GM19193 (cell line): Measurements from ENCODE around the gene ANKRD55.

ENCODE experiments used
- POLR2A ChIP-seq: IDR thresholded peaks from 4 replicates; pipeline ENCODE4 v1.6.1; 2011; ENCODE audit not compliant: insufficient read depth, insufficient read length; ENCODE audit errors: extremely low read depth

ANKRD55 gene

DNA sequence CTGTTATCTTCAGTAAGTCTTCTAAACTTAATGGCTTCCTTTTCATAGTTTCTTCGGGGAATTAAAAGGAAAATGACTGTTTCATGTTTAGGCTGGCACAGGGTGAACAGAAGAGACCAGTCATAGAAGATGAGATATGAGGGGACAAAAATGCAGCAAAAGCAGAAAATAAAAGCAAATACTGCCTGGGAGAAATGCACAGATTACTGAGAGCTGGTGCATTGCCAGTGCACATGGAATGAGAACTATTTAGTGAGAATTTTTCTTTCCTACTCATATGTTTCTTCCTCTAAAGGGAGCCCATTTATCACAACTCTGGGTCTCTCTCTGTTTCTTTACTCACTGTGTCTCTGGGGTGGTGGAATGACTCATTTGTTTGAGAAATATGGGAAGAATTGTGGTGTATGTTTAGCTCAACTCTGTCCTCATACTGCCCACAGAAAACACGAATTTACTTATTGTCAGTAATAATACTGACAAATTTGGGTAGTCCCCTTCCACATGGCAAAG lies 25.9 kb upstream of the ANKRD55 start:
- TF ChIP-seq POLR2A: no peak

DNA sequence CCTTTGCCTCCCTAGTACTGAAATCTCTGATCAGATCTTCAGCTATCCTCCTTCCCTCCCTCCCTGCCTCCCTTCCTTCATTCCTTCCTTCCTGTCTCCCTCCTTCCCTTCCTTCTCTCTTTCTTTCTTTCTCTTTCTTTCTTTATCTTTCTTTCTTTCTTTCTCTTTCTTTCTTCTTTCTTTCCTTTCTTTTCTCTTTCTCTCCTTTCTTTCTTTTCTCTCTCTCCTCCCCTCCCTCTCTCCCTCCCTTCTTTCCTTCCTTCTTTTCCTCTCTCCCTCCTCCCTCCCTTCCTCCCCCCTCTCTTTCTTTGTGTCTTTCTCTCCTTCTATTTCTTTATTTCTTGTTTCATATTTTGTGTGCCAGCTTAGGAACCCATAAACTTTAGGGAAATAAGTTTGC lies 23.9 kb upstream of the ANKRD55 start:
- TF ChIP-seq POLR2A: no peak

DNA sequence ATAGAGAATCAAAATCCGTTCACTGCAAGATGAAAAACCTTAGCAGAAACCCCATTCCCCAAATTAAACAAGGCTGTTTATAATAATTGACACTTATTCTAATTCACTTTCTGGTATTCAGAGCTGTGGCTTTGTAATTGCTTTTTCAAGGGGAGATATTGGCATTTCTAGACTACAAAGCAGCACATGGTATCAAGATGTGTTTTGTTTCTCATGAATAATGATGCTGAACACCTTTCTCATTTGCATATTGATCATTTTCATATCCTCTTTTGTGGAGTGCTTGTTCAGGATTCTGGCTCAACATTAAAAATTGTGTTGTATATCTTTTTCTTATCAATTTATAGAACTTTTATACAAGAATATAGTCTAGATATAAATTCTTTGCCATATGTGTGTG lies 22.4 kb upstream of the ANKRD55 start:
- no peak for TF ChIP-seq POLR2A

DNA sequence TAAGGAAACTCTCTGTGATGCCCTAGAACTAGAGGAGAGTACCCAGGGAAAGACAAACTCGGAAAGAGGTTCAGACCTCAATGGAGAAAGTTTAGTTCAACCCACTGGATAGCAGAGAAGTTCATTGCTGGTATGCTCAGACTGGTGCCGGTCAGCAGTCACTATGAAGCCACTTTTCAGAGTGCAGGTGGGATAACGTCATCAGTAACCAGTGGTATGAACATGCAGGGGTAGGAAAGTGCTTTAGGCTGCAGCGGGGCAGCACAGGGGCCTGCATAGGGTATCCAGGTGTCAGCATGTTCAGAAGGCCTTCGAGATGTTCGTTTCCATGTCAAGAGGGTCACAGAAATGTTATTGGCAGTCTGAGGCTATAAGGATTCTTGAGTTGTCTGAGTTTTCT lies 20.8 kb upstream of the ANKRD55 start:
- no peak for TF ChIP-seq POLR2A

DNA sequence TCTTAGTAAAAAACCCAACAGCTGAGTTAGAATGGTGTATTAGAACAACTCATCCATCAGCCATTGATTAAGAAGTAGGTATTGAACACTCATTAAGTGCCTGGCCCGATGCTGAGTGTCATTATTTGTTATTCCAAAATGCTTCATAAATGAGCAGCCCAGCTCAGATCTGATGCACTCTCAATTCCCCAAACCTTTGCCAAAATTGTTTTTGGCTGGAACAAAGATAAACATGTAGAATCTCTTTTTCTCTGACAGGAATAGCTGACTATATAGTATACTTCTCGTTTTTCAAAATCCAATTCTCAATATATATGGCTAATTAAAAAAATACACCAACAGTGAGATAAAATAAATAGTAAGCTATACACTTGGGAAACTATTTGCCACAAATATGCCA lies 20.0 kb upstream of the ANKRD55 start:
- TF ChIP-seq POLR2A: no peak

DNA sequence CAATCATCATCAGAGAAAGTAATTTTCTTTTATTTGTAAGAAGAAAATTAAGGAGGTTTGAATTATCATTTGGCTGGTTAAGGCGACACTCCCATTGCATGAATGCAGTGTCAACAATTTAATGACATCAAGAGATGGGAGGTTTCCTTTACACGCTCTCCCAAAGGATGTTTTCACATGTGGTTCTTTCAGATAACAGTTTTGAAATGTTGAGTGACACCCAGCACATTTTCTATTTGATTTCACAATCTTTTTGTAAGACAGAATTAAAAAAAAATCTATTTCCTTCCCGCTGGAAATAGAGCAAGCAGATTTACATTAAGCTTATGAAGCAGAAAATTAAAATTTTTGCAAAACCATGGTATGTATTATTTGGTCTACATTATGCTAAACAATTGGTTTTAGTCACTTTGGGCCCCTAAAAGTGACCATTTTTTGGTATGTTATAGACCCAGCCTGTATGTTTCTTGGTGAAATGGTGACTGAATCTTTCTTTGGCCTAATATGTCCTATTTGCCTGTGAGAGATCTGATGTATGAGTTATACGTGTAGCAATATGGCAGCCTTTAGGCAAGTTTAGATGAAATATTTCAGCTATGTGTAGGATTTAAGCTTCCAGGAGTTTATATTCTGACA lies 18.9 kb upstream of the ANKRD55 start:
- TF ChIP-seq POLR2A: no peak

DNA sequence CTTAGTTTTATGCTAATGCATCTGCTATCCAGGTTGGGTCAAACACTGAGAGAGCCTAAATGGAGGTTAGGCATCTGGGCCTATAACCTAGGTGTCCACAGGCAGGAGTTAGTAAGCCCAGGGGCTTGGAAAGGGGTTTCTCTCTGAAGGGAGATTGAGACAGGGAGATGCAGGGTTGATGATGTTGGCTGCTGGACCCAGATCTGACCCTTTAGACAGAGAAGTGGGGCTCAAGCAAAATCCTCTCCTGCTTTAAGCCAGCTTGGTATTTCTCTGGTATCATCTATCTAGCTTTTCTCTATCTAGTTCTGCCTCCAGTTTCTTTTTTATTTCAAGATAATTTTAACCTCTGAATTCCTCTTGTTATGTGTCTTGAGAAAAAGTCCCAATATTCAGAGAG lies 18.3 kb upstream of the ANKRD55 start:
- TF ChIP-seq POLR2A: no peak

DNA sequence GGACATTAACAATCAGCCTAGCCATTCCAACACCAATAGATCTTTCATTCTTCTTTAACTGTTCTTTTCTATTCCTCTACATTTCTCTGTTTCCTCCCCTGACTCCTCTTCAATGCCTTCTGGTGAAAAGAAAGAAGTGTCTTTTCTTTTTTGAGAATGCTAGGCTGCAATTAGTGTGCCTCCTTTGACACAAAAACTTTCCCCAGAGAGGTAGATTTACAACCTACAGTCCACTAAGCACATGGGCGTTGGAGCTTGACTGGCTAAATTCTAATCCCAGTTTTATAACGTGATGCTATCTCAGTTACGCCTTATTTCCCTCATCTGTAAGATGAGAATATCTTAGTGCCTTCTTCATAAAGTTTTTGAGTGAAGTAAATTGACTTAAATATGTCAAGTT lies 16.9 kb upstream of the ANKRD55 start:
- no peak for TF ChIP-seq POLR2A

DNA sequence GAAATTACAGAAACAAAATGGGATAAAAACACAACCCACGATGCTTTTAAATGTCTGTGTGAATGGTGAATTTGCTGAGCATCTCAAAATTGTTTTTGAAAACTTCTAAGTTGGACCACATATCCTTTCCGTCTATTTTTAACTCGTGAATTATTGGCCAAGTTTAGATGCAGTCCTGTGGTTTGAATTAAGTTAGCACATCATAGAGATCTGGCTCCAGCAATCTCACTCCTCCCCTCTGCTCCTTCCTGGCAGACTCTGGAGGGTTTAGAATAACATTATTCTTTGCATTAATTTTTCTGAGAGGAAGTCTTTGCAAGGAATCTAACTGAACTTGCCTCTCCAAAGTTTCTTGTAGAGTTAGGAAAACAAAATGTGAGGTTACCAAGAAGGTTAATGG lies 14.5 kb upstream of the ANKRD55 start:
- TF ChIP-seq POLR2A: no peak

DNA sequence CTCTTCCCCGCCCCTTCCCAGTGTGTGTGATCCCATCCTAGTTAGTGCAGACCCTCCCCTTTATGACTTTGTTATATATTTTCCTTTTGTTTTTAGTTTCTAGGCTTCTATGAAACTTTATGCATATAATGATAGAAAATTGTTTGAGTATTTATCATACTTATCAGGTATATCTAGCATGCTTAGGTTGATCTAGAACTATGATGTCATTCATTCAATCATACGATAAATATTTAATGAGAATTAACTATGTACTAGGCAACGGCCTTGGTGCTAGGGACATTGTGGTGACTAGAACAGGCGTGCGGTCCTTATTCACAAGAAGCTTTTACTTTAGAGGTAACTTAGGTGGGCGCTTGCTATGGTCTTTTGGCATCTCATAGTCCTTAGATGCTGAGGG lies 13.6 kb upstream of the ANKRD55 start:
- TF ChIP-seq POLR2A: no peak

DNA sequence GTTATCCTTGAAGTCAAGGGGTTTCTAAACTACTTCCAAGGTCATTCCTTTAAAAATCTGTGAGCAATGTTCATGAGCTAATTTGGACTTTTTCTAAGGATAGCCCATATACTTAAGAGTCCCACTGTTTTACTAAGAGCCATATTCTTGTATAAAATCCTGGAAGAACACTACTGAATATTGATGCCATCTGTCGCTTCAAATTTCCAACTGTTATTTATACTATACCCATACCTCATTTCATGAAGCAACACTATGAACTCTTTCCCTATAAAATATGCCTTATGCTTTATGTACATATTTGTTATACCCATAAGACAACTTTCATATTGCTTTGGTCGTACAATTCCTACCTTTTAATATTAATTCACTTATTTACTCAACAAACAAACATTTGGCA lies 12.4 kb upstream of the ANKRD55 start:
- TF ChIP-seq POLR2A: no peak

DNA sequence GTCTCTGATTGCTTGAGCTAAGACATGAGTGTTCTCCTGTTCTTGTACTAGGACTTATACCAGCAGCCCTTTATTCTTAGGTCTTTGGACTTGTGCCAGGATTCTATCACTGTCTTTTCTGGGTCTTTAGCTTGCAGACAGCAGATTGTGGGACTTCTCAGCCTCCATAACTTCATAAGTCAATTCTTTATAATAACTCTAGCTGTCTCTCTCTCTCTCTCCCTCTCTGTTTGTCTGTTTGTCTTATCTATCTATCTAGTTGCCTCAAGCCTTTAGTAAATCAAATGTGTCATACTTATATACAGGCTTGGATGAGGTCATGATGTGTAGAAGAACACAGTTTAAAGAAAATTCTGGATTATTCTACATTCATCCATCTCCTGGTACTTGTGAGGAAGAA lies 11.5 kb upstream of the ANKRD55 start:
- TF ChIP-seq POLR2A: no peak

DNA sequence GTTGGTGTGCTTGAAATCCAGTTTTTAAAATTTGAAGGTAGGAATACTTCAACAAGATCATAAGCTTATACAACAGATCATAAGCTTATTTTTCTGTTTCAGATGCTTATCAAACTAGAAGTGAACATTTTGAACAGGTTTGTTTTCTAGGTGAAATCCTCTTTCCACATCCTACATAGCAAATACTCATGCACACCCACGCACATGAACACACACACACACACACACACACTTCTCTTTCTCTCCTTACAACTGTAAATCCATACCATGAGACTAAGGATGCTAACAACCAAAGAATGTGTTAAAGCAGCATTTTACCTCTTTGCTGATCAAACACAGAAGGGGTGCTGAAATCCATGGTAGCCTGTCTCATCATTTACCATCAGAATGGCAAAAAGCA lies 592 bp downstream of the ANKRD55 start:
- TF ChIP-seq POLR2A: no peak

DNA sequence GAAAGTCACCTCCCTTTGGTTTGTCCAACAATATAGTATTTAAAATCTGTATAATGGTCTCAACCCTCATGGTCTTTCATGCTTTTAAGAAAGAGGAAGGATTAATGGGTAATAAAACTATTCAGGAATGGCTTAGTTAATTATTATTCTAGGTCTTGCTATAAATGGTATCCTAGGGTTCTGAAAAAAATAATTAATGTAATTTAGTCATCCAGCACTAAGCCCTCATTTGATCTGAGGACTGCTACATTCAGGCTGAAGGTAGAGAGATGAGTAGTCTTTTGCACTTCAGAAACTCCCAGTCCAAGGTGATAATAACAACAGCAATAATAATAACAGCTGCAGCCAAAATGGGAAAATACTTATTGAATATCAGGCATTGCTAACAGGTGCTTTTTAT lies 2.6 kb downstream of the ANKRD55 start:
- TF ChIP-seq POLR2A: no peak

DNA sequence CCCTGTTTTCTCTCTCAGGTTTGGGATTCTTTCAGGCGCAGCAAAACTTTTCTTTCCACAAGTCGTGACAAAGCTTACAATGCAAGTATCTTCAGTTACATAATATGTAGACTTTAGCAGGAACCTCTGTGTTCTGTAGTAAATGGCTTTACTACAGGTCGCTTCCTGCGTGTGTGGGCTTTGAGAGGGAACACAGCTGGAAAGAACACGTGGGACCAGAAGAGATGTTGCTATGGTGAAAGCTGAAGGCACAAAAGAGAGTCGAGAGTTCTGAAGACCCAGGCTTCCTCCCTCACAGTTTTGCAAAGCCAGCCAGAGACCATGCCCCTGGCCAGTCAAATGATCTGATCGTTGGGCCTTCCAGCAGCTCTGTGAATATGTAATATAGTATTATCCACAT lies 4.0 kb downstream of the ANKRD55 start:
- TF ChIP-seq POLR2A: no peak

DNA sequence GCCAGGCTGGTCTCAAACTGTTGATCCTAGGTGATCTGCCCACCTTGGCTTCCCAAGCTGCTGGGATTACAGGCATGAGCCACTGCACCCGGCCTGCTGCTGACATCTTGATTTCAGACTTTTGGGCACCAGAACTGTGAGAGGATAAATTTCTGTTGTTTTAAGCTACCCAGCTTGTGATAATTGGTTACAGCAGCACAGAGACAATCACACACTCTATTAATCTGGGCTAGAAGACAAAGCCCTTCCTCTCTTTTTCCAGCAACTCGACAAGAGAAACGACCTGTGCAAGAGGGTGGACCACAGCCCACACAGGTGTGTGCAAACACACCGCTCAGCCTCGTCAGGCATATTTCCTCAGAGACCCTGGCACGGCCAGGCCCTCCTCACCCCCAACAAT lies 4.5 kb downstream of the ANKRD55 start:
- no peak for TF ChIP-seq POLR2A

DNA sequence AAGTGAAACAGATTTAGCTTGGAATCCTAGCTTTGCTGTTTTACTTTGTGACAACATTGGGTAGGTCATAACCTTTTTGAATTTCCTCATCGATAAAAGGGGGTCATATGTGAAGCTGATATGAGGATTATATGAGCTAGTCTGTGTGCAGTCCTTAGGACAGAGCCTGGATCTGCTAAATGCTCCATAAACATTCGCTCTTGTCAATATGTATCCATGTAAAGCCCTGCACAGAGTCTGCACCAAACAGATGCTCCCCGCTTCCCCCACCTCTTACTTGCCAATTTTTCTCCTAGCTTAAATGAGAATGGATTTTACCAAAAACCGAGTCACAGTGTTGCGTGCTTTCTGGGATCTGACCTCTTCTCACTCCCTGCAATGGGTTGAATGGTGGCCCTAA lies 5.4 kb downstream of the ANKRD55 start:
- no peak for TF ChIP-seq POLR2A

DNA sequence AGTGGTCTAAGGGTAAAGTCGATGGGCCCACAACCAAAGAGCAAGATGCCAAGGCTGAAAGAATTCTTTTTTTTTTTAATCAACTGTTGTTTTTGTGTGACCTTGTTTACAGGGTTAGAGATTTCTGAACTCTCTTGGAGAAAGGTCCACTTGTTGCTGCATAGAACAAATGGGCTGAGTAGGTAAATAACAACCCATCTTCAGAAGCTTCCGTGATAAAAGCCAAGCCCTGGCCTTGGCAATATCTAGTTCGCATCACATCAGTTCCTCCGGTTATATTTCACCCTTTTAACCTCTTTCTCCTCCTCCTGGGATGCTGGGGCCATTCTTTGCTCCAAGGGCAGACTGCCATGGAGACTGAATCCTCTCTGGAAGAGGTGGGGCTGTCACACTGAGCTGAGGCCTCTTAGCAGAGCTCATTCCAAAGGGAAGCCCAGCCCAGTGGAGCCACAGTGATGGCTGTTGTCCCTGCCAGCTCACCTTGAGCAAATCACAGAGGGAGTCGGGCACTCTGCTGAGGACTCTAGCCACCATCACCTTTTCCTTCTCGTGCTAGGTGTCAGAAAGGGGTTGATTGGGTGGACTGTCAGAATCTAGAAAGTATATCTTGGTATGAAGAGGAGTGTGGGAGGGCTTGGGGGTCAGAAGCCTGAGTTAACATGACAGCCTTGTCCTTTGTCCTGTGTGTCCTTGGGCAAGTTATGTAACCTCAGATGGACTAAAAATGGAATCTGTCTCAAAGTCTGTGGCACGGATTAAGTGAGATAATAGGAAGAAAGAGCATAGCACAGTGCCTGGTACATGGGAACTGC lies 17.9 kb downstream of the ANKRD55 start:
- TF ChIP-seq POLR2A: no peak
